IMR-90 (cell line): Measurements from ENCODE around the gene FOXP1. TPM values are rescaled to one million over a fixed set of nuclear protein-coding genes. Genes with fewer than 3 reads are reported as not detected.

Source experiments
- ATAC-seq: fragments of 200-7000 bp; cut with Tn5 transposase; 2 replicates; pipeline ENCODE4 v1.9.1; 2020; ENCODE audit warnings: low read depth, mild to moderate bottlenecking, moderate library complexity
- BruUV-seq: library from RNA; stranded (reverse); fragments of 400-500 nt; replicated peaks from 2 replicates; lab custom pipeline; 2021; lab: Mats Ljungman, UMichigan
- CTCF ChIA-PET: fragments of 300-600 bp; formaldehyde crosslinking; extraction: SDS; loops from one replicate; lab custom pipeline; 2021; ENCODE audit warnings: antibody characterized with exemption; lab: Yijun Ruan, JAX
- POLR2A ChIA-PET: fragments of 300-600 bp; sonication (Branson Sonifier 250); formaldehyde crosslinking; loops from one replicate; lab custom pipeline; 2022; ENCODE audit warnings: antibody characterized with exemption; ENCODE audit not compliant: unreplicated experiment; lab: Charles Lee
- DNase-seq: peaks from one replicate; pipeline ENCODE4 v3.0.0; 2013
- H2AFZ ChIP-seq: replicated peaks from 2 replicates; pipeline ENCODE3; 2013; ENCODE audit warnings: low read length, mild to moderate bottlenecking; ENCODE audit not compliant: poor library complexity
- H2AK5ac ChIP-seq: 2 replicates; pipeline ENCODE4 v1.6.1; 2013; ENCODE audit warnings: low read depth, low read length, inconsistent platforms
- H2AK9ac ChIP-seq: replicated peaks from 2 replicates; pipeline ENCODE3; 2013; ENCODE audit warnings: mild to moderate bottlenecking, low read depth, low read length, moderate library complexity; ENCODE audit not compliant: poor library complexity
- H2BK120ac ChIP-seq: 2 replicates; pipeline ENCODE4 v1.6.1; 2013; ENCODE audit warnings: low read depth, low read length, inconsistent platforms
- H2BK15ac ChIP-seq: 3 replicates; pipeline ENCODE4 v1.6.1; 2013; ENCODE audit warnings: low read depth, low read length, inconsistent platforms
- H2BK20ac ChIP-seq: 2 replicates; pipeline ENCODE4 v1.6.1; 2013; ENCODE audit warnings: low read depth, mild to moderate bottlenecking, inconsistent platforms, low read length, moderate library complexity
- H2BK5ac ChIP-seq: 2 replicates; pipeline ENCODE4 v1.6.1; 2013; ENCODE audit warnings: mild to moderate bottlenecking, low read depth, low read length, inconsistent platforms; ENCODE audit not compliant: poor library complexity, severe bottlenecking
- H3K14ac ChIP-seq: replicated peaks from 2 replicates; pipeline ENCODE4 v1.6.1; 2013; ENCODE audit warnings: low read depth, low read length, inconsistent platforms
- H3K18ac ChIP-seq: 2 replicates; pipeline ENCODE4 v1.6.1; 2013; ENCODE audit warnings: low read depth, low read length, control low read depth
- H3K23ac ChIP-seq: 2 replicates; pipeline ENCODE4 v1.6.1; 2013; ENCODE audit warnings: low read depth, low read length, inconsistent platforms
- H3K27ac ChIP-seq: 2 replicates; pipeline ENCODE4 v1.5.1; 2013; ENCODE audit warnings: mild to moderate bottlenecking, control low read depth, low read length; ENCODE audit not compliant: insufficient read depth
- H3K27me3 ChIP-seq: 2 replicates; pipeline ENCODE4 v1.6.1; 2013; ENCODE audit warnings: low read length; ENCODE audit not compliant: control insufficient read depth, insufficient read depth
- H3K36me3 ChIP-seq: 2 replicates; pipeline ENCODE4 v1.6.1; 2013; ENCODE audit warnings: low read length, mixed read lengths; ENCODE audit not compliant: control insufficient read depth, insufficient read depth
- H3K4ac ChIP-seq: 2 replicates; pipeline ENCODE4 v1.6.1; 2013; ENCODE audit warnings: low read depth, low read length, inconsistent platforms
- H3K4me1 ChIP-seq: 2 replicates; pipeline ENCODE4 v1.6.1; 2013; ENCODE audit warnings: low read length, mixed read lengths; ENCODE audit not compliant: control insufficient read depth, insufficient read depth
- H3K4me2 ChIP-seq: 2 replicates; pipeline ENCODE4 v1.6.1; 2013; ENCODE audit warnings: low read depth, mild to moderate bottlenecking, control low read depth, low read length, moderate library complexity
- H3K4me3 ChIP-seq: 2 replicates; pipeline ENCODE4 v1.5.1; 2013; ENCODE audit warnings: low read depth, mild to moderate bottlenecking, control low read depth, low read length, moderate library complexity; ENCODE audit not compliant: insufficient read depth
- H3K56ac ChIP-seq: 2 replicates; pipeline ENCODE4 v1.6.1; 2013; ENCODE audit warnings: low read length, inconsistent platforms; ENCODE audit not compliant: insufficient read depth; ENCODE audit errors: extremely low read depth
- H3K79me1 ChIP-seq, 2 experiments: 2 replicates each; pipeline ENCODE4 v1.6.1; 2013; ENCODE audit warnings: low read length in 2 of 2, inconsistent platforms in 1 of 2, low read depth in 1 of 2
- H3K9ac ChIP-seq: 2 replicates; pipeline ENCODE4 v1.6.1; 2013; ENCODE audit warnings: low read depth, low read length, control low read depth
- H3K9me1 ChIP-seq: 2 replicates; pipeline ENCODE4 v1.6.1; 2013; ENCODE audit warnings: low read length, inconsistent platforms; ENCODE audit not compliant: insufficient read depth
- H3K9me3 ChIP-seq: 2 replicates; pipeline ENCODE4 v1.6.1; 2013; ENCODE audit warnings: low read length; ENCODE audit not compliant: control insufficient read depth, insufficient read depth
- H4K20me1 ChIP-seq: 2 replicates; pipeline ENCODE4 v1.6.1; 2013; ENCODE audit warnings: low read length, inconsistent platforms; ENCODE audit not compliant: insufficient read depth
- H4K5ac ChIP-seq: 2 replicates; pipeline ENCODE4 v1.6.1; 2013; ENCODE audit warnings: mild to moderate bottlenecking, low read depth, low read length, control low read depth
- H4K8ac ChIP-seq, 2 experiments: 2 replicates each; pipeline ENCODE4 v1.6.1; 2013; ENCODE audit warnings: low read depth in 2 of 2, low read length in 2 of 2, control low read depth in 1 of 2, inconsistent platforms in 1 of 2
- H4K91ac ChIP-seq: 2 replicates; pipeline ENCODE4 v1.6.1; 2013; ENCODE audit warnings: low read depth, low read length, inconsistent platforms; ENCODE audit not compliant: insufficient read depth
- BHLHE40 ChIP-seq: fragments of 150-350 bp; IDR thresholded peaks from 2 replicates; pipeline ENCODE4 v1.6.1; 2016; ENCODE audit warnings: mild to moderate bottlenecking, low read depth, low read length
- CEBPB ChIP-seq: IDR thresholded peaks from 2 replicates; pipeline ENCODE4 v1.6.1; 2012; ENCODE audit warnings: low read depth, low read length, improper control_type of control experiment
- CHD1 ChIP-seq: IDR thresholded peaks from 2 replicates; pipeline ENCODE4 v1.6.1; 2012; ENCODE audit warnings: low read depth, low read length, improper control_type of control experiment
- FOS ChIP-seq: fragments of 150-350 bp; IDR thresholded peaks from 2 replicates; pipeline ENCODE4 v1.6.1; 2016; ENCODE audit warnings: low read depth, low read length
- MAFK ChIP-seq: IDR thresholded peaks from 2 replicates; pipeline ENCODE4 v1.6.1; 2012; ENCODE audit warnings: low read depth, low read length, improper control_type of control experiment
- MAZ ChIP-seq: IDR thresholded peaks from 2 replicates; pipeline ENCODE4 v1.6.1; 2012; ENCODE audit warnings: low read depth, mild to moderate bottlenecking, low read length, improper control_type of control experiment, moderate library complexity, borderline replicate concordance
- MXI1 ChIP-seq: IDR thresholded peaks from 2 replicates; pipeline ENCODE4 v1.6.1; 2012; ENCODE audit warnings: low read depth, mild to moderate bottlenecking, low read length, moderate library complexity, borderline replicate concordance
- NFE2L2 ChIP-seq: fragments of 150-350 bp; IDR thresholded peaks from 2 replicates; pipeline ENCODE4 v1.6.1; 2016; ENCODE audit warnings: low read depth, mild to moderate bottlenecking, low read length
- POLR2A ChIP-seq: IDR thresholded peaks from 2 replicates; pipeline ENCODE4 v1.6.1; 2012; ENCODE audit warnings: mild to moderate bottlenecking, low read depth, low read length
- RAD21 ChIP-seq: IDR thresholded peaks from 2 replicates; pipeline ENCODE4 v1.6.1; 2012; ENCODE audit warnings: low read length, improper control_type of control experiment
- RCOR1 ChIP-seq: IDR thresholded peaks from 2 replicates; pipeline ENCODE4 v1.6.1; 2012; ENCODE audit warnings: mild to moderate bottlenecking, low read length, improper control_type of control experiment; ENCODE audit not compliant: insufficient replicate concordance
- RFX5 ChIP-seq: IDR thresholded peaks from 2 replicates; pipeline ENCODE4 v1.8.0; 2012; ENCODE audit warnings: low read depth, mild to moderate bottlenecking, low read length, moderate library complexity
- SMC3 ChIP-seq: fragments of 150-350 bp; IDR thresholded peaks from 2 replicates; pipeline ENCODE4 v1.6.1; 2016; ENCODE audit warnings: low read depth, mild to moderate bottlenecking, antibody characterized with exemption, low read length, moderate library complexity
- WGBS, 2 experiments: methylation state at CpG; one replicate each; pipeline versions ENCODE4 v1.1.5 to v1.1.7; 2013; ENCODE audit warnings: missing lambda C conversion rate in 2 of 2; ENCODE audit not compliant: insufficient read length in 1 of 2; ENCODE audit errors: extremely low coverage in 2 of 2; 5-methylcytosine and 5-hydroxymethylcytosine counted together
- dilution Hi-C: fragments of 300-500 bp; cut with HindIII; formaldehyde crosslinking; loops from one replicate; pipeline ENCODE4 v1.14.3; 2018; ENCODE audit warnings: low sequenced_read_pairs; ENCODE audit not compliant: unreplicated experiment
- in situ Hi-C: fragments of 300-500 bp; cut with MboI; formaldehyde crosslinking; loops from 3 replicates; pipeline ENCODE4 v1.14.3; 2019; ENCODE audit warnings: low sequenced_read_pairs, inconsistent platforms, mixed read lengths
- intact Hi-C: fragments of 100-400 bp; cut with micrococcal nuclease; formaldehyde crosslinking; loops from 2 replicates; pipeline ENCODE4 v1.10.0; 2022
- polyA plus RNA-seq, 3 experiments: library from polyadenylated mRNA; depleted of rRNA; stranded (reverse); fragments of >200 nt; gene quantifications; 2 replicates each; pipeline ENCODE4 v1.2.3, GENCODE V29; 2012; ENCODE audit warnings: low replicate concordance in 1 of 3
- total RNA-seq: library from RNA; depleted of rRNA; stranded (reverse); fragments of >200 nt; gene quantifications from 2 replicates; pipeline ENCODE4 v1.2.3, GENCODE V29; 2012
- TF ChIP-seq, protein P1 (sequence below): conservative IDR thresholded peaks from 2 replicates; pipeline ENCODE4 v1.5.1; 2012; ENCODE audit warnings: mild to moderate bottlenecking, low read depth, low read length, improper control_type of control experiment
- TF ChIP-seq, protein P2 (sequence below): fragments of 150-350 bp; IDR thresholded peaks from 2 replicates; pipeline ENCODE4 v1.6.1; 2016; ENCODE audit warnings: low read depth, mild to moderate bottlenecking, low read length, moderate library complexity, borderline replicate concordance
- TF ChIP-seq, protein P3 (sequence below): fragments of 150-350 bp; IDR thresholded peaks from 2 replicates; pipeline ENCODE4 v1.6.1; 2017; ENCODE audit warnings: mild to moderate bottlenecking, antibody characterized with exemption, low read length, low read depth

The FOXP1 gene
- total and polyA plus RNA-seq, 2 of the 4 experiments (the other 2 are of a cell fraction), result 37.0 to 132 TPM

DNA sequence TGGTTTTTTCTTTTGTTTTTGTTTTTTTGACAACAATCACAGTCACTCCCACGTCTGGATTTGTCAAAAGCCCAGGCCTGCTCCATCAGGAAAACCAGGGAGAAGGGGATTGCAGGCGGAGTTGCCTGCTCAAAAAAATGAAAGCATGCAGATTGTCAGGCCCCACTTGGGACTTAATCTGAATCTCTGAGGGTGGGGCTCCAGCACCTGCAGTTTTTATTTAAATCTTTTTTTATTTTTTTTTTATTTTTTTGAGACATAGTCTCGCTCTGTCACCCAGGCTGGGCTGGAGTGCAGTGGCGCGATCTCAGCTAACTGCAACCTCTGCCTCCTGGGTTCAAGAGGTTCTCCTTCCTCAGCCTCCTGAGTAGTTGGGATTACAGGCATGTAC lies 140.9 kb downstream of the FOXP1 start:
- no peak overlapping the region for H4K91ac ChIP-seq
- H2AFZ ChIP-seq, result no peak overlapping the region
- no peak overlapping the region for H2BK5ac ChIP-seq
- no peaks in the 10 kb centered on the region for H4K20me1 ChIP-seq
- H3K9me1 ChIP-seq, result peaks cover 28% of the 10 kb centered on the region
- intact Hi-C loops (no loop called here), dilution Hi-C loops (no loop called here), in situ Hi-C loops (no loop called here)
- H3K4me2 ChIP-seq, result no peak overlapping the region
- no CpG with 5 or more reads among the region's 5 CpGs for WGBS, 2 experiments
- H3K56ac ChIP-seq, result no peak overlapping the region
- H3K4ac ChIP-seq, result no peak overlapping the region
- CTCF ChIA-PET, result interaction anchor here (0.6 kb wide), 1 partner anchor 242 kb away, joined by 5 read pairs; no protein-coding TSS in a partner anchor
- BruUV-seq, result no TSS peak
- H3K27ac ChIP-seq, result no peak overlapping the region
- POLR2A ChIA-PET, result no interaction called here
- H2BK15ac ChIP-seq, result no peak overlapping the region
- no peak overlapping the region for H3K23ac ChIP-seq
- no peaks in the 10 kb centered on the region for H3K9me3 ChIP-seq
- H2BK20ac ChIP-seq, result no peak overlapping the region
- H3K4me3 ChIP-seq, result no peak overlapping the region
- TF ChIP-seq, protein P1, sequence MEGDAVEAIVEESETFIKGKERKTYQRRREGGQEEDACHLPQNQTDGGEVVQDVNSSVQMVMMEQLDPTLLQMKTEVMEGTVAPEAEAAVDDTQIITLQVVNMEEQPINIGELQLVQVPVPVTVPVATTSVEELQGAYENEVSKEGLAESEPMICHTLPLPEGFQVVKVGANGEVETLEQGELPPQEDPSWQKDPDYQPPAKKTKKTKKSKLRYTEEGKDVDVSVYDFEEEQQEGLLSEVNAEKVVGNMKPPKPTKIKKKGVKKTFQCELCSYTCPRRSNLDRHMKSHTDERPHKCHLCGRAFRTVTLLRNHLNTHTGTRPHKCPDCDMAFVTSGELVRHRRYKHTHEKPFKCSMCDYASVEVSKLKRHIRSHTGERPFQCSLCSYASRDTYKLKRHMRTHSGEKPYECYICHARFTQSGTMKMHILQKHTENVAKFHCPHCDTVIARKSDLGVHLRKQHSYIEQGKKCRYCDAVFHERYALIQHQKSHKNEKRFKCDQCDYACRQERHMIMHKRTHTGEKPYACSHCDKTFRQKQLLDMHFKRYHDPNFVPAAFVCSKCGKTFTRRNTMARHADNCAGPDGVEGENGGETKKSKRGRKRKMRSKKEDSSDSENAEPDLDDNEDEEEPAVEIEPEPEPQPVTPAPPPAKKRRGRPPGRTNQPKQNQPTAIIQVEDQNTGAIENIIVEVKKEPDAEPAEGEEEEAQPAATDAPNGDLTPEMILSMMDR, result no peak
- TF ChIP-seq SMC3, result no peak
- TF ChIP-seq NFE2L2, result no peak
- no peak for TF ChIP-seq RFX5
- no peak for TF ChIP-seq MXI1
- no peak for TF ChIP-seq MAFK
- TF ChIP-seq CHD1, result no peak
- no peak for TF ChIP-seq BHLHE40
- TF ChIP-seq POLR2A, result no peak
- no peak for TF ChIP-seq MAZ
- TF ChIP-seq, protein P2, sequence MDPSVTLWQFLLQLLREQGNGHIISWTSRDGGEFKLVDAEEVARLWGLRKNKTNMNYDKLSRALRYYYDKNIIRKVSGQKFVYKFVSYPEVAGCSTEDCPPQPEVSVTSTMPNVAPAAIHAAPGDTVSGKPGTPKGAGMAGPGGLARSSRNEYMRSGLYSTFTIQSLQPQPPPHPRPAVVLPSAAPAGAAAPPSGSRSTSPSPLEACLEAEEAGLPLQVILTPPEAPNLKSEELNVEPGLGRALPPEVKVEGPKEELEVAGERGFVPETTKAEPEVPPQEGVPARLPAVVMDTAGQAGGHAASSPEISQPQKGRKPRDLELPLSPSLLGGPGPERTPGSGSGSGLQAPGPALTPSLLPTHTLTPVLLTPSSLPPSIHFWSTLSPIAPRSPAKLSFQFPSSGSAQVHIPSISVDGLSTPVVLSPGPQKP, result no peak
- TF ChIP-seq, protein P3, sequence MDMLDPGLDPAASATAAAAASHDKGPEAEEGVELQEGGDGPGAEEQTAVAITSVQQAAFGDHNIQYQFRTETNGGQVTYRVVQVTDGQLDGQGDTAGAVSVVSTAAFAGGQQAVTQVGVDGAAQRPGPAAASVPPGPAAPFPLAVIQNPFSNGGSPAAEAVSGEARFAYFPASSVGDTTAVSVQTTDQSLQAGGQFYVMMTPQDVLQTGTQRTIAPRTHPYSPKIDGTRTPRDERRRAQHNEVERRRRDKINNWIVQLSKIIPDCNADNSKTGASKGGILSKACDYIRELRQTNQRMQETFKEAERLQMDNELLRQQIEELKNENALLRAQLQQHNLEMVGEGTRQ, result no peak
- no peak for TF ChIP-seq FOS
- TF ChIP-seq CEBPB, result no peak
- TF ChIP-seq RAD21, result no peak
- TF ChIP-seq RCOR1, result no peak
- H3K14ac ChIP-seq, result no peak overlapping the region
- peaks cover 20 to 58% of the 10 kb centered on the region in 2 experiments for H3K79me1 ChIP-seq
- H4K8ac ChIP-seq, result no peak overlapping the region
- no peak for ATAC-seq
- H3K9ac ChIP-seq, result no peak overlapping the region
- no peak for DNase-seq
- H4K5ac ChIP-seq, result no peak overlapping the region
- H2BK120ac ChIP-seq, result no peak overlapping the region
- H2AK9ac ChIP-seq, result no peak overlapping the region
- H3K36me3 ChIP-seq, result no peaks in the 10 kb centered on the region
- H3K27me3 ChIP-seq, result no peaks in the 10 kb centered on the region
- peaks cover 28% of the 10 kb centered on the region for H3K4me1 ChIP-seq
- H2AK5ac ChIP-seq, result no peak overlapping the region
- no peak overlapping the region for H3K18ac ChIP-seq
